ENCODE measurements around the gene LDLRAD4. TPM values are rescaled to one million over a fixed set of nuclear protein-coding genes. Genes with fewer than 3 reads are reported as not detected.

The LDLRAD4 gene
- total RNA-seq, 4 donors from 2014 or later, result 23.9 to 38.3 (median 27.0) TPM

GRCh38 chr18:13574355-13574754 lies 355.8 kb downstream of the LDLRAD4 start:
- ATAC-seq (ENCODE audit: low FRiP score), result no peak
- no peak for TF ChIP-seq CTCF (IDR thresholded peaks at IDR 0.05)
- no peak for DNase-seq (ENCODE audit: low spot score)

GRCh38 chr18:13574761-13575160 lies 356.2 kb downstream of the LDLRAD4 start:
- no peak for DNase-seq (ENCODE audit: low spot score)
- no peak for ATAC-seq (ENCODE audit: low FRiP score)
- TF ChIP-seq CTCF (IDR thresholded peaks at IDR 0.05), result no peak

GRCh38 chr18:13576598-13576997 lies 358.0 kb downstream of the LDLRAD4 start:
- TF ChIP-seq CTCF (IDR thresholded peaks at IDR 0.05), result no peak
- DNase-seq (ENCODE audit: low spot score) (no peak), ATAC-seq (ENCODE audit: low FRiP score) (no peak)

GRCh38 chr18:13577091-13577697 lies 358.6 kb downstream of the LDLRAD4 start:
- TF ChIP-seq CTCF (IDR thresholded peaks at IDR 0.05), result no peak
- DNase-seq (ENCODE audit: low spot score) (no peak), ATAC-seq (ENCODE audit: low FRiP score) (no peak)

GRCh38 chr18:13577781-13578180 lies 359.2 kb downstream of the LDLRAD4 start:
- ATAC-seq (ENCODE audit: low FRiP score), result no peak
- no peak for DNase-seq (ENCODE audit: low spot score)
- no peak for TF ChIP-seq CTCF (IDR thresholded peaks at IDR 0.05)

GRCh38 chr18:13578400-13578799 lies 359.8 kb downstream of the LDLRAD4 start:
- DNase-seq (ENCODE audit: low spot score), result no peak
- no peak for ATAC-seq (ENCODE audit: low FRiP score)
- TF ChIP-seq CTCF (IDR thresholded peaks at IDR 0.05), result no peak

GRCh38 chr18:13579874-13580273 lies 361.3 kb downstream of the LDLRAD4 start:
- no peak for DNase-seq (ENCODE audit: low spot score)
- no peak for ATAC-seq (ENCODE audit: low FRiP score)
- TF ChIP-seq CTCF (IDR thresholded peaks at IDR 0.05), result no peak
